ENCODE results near the gene NEXN. TPM values are rescaled to one million over a fixed set of nuclear protein-coding genes. Genes with fewer than 3 reads are reported as not detected.
A peak's percentile ranks its signal among the peaks of the same experiment; 100 is the strongest.

The NEXN gene
- total and polyA plus RNA-seq, 2 experiments from 2014 or later, result 2.6 to 11.8 TPM

- H3K4me1 ChIP-seq (ENCODE audit: insufficient read depth), result peaks cover 45% of the 10 kb centered on the region
- no peaks in the 10 kb centered on the region for H3K9me2 ChIP-seq (ENCODE audit: insufficient read depth)
- H4K20me1 ChIP-seq (replicated peaks; ENCODE audit: insufficient read depth), result peaks cover 36% of the 10 kb centered on the region
- ATAC-seq, result peak; percentile 89
- peak within 1 kb of the TSS; percentile 94 for H3K27ac ChIP-seq (ENCODE audit: low read depth)
- peaks cover 19% of the 10 kb centered on the region for H3K36me3 Mint-ChIP-seq (ENCODE audit: low read depth)
- DNase-seq (ENCODE audit: low spot score), result peak; percentile 100
- no peaks in the 10 kb centered on the region; the same call in 1 of the 2 replicates for H3K36me3 ChIP-seq (ENCODE audit: insufficient read depth)
- peak within 1 kb of the TSS; percentile 6; the same call in 1 of the 2 replicates for H2AFZ ChIP-seq
- no peaks in the 10 kb centered on the region for H3F3A ChIP-seq (replicated peaks; ENCODE audit: low read depth)
- H3K27ac Mint-ChIP-seq, result no peak within 1 kb of the TSS
- peaks cover 39% of the 10 kb centered on the region for H3K4me1 Mint-ChIP-seq
- TF ChIP-seq EZH2 (IDR thresholded peaks at IDR 0.05; ENCODE audit: low read depth, unreplicated experiment) (no peak), NANOG (IDR thresholded peaks at IDR 0.05; ENCODE audit: borderline replicate concordance) (no peak), CREB1 (CRISPR knock-in tag; IDR thresholded peaks at IDR 0.05; ENCODE audit: low read depth) (peak; percentile 72), JUNB (IDR thresholded peaks at IDR 0.05; ENCODE audit: unreplicated experiment) (no peak), ZNF462 (CRISPR knock-in tag; IDR thresholded peaks at IDR 0.05) (no peak), ETS1 (IDR thresholded peaks at IDR 0.05) (peak; percentile 57; the same call in 1 of the 2 replicates), POLR2AphosphoS5 (IDR thresholded peaks at IDR 0.05; ENCODE audit: low read depth) (peak; percentile 99), REST (IDR thresholded peaks at IDR 0.05; ENCODE audit: unreplicated experiment) (no peak)
- TF ChIP-seq, protein P1, sequence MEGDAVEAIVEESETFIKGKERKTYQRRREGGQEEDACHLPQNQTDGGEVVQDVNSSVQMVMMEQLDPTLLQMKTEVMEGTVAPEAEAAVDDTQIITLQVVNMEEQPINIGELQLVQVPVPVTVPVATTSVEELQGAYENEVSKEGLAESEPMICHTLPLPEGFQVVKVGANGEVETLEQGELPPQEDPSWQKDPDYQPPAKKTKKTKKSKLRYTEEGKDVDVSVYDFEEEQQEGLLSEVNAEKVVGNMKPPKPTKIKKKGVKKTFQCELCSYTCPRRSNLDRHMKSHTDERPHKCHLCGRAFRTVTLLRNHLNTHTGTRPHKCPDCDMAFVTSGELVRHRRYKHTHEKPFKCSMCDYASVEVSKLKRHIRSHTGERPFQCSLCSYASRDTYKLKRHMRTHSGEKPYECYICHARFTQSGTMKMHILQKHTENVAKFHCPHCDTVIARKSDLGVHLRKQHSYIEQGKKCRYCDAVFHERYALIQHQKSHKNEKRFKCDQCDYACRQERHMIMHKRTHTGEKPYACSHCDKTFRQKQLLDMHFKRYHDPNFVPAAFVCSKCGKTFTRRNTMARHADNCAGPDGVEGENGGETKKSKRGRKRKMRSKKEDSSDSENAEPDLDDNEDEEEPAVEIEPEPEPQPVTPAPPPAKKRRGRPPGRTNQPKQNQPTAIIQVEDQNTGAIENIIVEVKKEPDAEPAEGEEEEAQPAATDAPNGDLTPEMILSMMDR (conservative IDR thresholded peaks at IDR 0.05; ENCODE audit: low read depth in 2 of 2), result peak; percentile 51 to 56
- peak within 1 kb of the TSS; percentile 79 for H3K4me2 ChIP-seq
- no peaks in the 10 kb centered on the region for H3K9me3 Mint-ChIP-seq
- peaks cover 9% of the 10 kb centered on the region for H3K27me3 Mint-ChIP-seq (ENCODE audit: insufficient read depth, low read depth, poor library complexity)
- H3K79me2 ChIP-seq (replicated peaks; ENCODE audit: insufficient read depth), result peaks cover 88% of the 10 kb centered on the region
- no peaks in the 10 kb centered on the region for H3K27me3 ChIP-seq (ENCODE audit: insufficient read depth)
- no peak within 1 kb of the TSS for H3K4me3 Mint-ChIP-seq
- peak within 1 kb of the TSS; percentile 81 for H3K4me3 ChIP-seq
Measured at GRCh38 chr1:77978969-77979876, 90.8 kb downstream of the NEXN start, which contains the start of gene FUBP1. Gene FUBP1 (minus strand): TSS chr1:77979072. CDS start chr1:77979004, 68 bp downstream.

Measured in GM23338 (cell line).